ENCODE data around the gene CMTM7.

The CMTM7 gene

DNA sequence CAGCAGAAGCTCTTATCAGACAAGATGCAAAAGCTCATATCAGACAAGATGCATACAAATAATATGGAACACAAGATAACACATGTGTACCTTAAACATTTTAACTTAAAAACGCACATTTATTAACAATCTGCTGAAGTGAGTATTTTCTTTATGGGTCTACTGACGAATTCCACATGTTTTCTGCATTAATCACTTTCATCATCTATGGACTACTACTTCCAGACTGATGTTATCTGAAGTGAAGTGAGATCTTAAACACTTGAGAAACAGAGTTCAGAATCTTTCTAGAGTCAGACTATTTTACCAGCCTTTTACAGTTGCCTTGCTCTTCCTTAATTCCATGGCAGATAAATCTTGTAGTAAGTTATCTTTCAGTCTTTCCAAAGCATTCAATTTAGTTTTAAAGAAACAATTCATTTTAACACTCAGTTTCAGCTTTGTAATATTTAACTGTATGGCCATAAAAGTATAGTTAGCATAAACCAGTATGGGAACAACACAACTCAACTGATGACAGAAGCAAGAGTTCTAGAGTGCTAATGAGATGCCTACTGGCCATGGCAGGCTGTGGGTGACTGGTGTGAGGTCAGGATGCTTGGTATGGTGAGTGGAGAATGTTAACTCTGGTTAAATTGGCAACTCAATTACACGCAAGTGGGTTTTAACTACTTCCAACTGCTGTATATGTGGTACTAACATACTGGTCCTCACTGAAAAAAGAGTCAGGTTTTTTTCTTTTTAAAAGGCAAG is 101.2 kb downstream of the CMTM7 start:
- DNase-seq (ENCODE audit: low read depth in 2 of 2): no peak

DNA sequence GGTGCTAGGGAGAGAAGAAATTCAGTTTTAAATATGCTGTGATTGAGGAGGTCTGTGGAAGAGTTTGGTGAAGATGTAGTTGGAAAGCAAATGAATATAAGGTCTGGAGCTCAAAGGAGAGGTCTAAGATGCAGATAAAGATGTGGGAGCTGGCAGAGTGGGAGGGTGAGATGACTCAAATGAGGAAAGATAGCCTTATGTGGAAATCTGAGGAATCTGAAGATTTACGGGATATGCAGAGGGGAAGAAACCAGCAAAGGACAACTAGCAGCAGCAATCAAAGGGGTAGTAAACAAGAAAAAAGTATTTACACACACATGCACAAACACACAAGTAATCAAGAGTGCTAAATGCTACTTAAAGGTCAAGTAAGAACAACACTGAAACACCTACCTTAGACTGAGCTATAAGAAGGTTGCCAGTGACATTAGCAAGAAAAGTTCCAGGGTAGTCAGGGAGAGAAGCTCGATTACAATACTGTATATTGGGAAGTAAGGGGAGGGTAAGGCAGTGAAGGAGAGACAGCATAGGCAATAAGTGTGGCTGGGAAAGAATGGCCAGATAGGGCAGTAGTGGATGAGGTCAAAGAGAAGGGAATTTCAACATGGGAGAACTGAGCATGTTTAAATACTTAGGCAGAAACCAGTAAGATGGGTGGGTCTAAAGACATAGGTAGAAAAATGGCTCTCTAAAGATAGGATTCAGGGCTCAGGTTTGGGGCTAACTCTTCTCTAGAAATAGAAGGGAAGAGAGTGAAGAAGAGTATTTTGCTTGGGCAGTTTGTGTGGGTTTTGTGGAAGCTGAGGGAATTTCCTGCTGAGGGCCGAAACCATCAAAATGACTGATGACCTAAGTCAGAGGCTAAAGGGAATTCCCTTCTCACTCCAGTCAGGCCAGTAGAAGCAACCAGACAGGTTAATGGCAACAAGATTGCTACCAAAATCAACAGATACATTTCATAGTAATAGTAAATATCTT is 102.1 kb downstream of the CMTM7 start:
- DNase-seq (ENCODE audit: low read depth in 2 of 2): no peak

DNA sequence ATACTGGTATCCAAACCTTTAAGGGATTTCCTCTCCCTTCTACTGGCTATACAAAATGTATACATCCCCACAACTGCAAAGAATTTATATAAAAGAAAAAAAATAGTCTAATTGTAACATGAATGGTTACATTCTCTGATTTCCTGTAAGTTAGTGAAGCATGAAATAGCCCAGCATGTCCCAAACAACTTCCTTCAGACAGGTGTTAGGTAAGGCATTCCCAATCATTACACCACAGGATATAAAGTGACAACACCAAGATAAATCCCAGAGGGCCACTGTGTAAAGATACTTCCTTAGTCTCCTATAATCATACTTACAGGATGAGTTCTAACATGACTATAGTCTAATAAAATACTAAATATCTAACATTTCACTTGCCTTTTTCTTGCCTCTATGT is 103.4 kb downstream of the CMTM7 start:
- DNase-seq (ENCODE audit: low read depth in 2 of 2): no peak

DNA sequence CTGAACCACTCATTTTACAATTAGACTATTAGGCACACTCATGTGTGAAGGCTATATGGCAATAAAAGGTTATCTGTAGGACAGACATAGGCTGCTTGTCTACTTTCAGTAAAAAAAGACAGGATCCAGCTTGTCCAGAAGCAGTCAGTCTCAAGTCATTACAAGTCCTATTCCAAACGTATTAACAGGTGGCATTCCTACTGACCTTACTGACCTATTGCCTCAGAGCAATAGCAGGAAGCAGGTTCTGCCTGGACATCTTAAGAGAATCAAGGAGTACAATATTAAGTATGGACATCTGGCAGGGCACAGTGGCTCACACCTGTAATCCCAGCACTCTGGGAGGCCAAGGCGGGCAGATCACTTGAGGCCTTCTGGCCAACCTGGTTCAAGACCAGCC is 104.0 kb downstream of the CMTM7 start:
- DNase-seq (ENCODE audit: low read depth in 2 of 2): no peak

DNA sequence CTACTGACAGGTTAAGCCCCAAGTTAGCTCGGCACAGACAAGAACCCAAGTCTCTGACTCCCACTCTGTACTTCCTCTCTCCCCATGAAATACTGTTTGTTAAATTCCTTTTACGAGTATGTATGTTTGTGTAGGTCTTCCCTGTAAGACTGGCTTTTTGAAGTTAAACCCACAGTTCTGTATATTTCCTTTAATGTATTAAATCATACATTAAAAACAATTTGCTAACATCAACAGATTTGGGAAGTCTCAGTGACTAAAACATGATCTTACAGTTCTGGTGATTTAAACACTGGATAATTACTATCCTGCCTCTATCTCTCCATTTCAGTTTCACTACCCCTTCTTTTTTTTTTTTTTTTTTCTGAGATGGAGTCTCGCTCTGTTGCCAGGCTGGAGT is 106.6 kb downstream of the CMTM7 start:
- DNase-seq (ENCODE audit: low read depth in 2 of 2): no peak

DNA sequence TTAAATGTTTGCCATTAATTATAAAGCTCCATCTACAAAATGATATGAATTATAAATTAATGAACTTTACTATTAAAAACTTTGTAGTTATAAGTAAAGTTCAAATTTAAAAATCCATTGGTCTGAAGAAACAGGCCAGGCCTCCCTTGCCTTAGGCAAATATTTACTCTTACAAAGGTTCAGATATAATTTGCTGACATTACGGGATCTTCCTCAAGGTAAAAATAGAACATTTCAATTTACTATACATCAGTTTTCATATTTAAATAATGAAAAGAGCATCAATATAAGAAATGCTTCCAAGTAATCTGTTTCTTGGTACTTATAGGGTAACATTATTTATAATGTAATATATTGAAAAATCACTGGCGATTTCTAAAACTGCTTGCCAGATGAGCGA is 107.3 kb downstream of the CMTM7 start:
- no peak for DNase-seq (ENCODE audit: low read depth in 2 of 2)

DNA sequence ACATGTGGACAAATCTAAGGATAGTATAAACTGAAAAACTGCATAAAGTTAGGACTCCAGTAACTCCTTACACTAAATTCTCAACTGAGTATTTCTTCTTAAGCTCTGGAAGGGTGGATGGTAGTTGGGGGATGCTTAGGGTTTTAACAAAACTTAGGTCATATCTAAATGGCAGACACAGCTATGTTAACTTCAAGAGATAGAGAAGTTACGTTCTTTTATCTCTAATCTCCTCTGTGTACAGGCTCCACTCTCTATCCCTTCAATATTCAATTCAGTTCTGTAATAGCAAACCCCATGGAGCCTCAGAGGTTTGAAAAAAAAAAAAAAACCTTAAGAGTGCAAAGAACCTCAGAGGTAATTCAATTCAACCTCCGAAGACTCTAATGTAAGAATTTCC is 107.9 kb downstream of the CMTM7 start:
- DNase-seq (ENCODE audit: low read depth in 2 of 2): no peak

DNA sequence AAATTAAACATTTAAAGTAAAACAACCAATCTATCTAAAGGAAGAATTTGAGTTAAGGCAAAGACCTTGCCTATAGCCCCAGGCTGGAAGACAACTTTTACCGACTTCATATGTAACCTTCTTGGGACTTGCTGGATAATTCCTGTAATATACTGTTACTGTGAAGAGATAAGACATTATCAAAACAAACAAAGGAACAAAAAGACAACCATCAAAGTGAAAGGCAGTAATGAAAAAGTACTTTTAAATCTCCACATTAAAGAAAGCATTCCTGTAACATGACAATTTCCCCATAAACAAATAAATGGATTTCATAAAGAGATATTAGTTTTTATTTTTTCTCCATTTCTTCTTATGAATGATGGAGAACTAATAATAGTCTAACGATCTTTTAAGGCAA is 108.6 kb downstream of the CMTM7 start:
- DNase-seq (ENCODE audit: low read depth in 2 of 2): no peak

DNA sequence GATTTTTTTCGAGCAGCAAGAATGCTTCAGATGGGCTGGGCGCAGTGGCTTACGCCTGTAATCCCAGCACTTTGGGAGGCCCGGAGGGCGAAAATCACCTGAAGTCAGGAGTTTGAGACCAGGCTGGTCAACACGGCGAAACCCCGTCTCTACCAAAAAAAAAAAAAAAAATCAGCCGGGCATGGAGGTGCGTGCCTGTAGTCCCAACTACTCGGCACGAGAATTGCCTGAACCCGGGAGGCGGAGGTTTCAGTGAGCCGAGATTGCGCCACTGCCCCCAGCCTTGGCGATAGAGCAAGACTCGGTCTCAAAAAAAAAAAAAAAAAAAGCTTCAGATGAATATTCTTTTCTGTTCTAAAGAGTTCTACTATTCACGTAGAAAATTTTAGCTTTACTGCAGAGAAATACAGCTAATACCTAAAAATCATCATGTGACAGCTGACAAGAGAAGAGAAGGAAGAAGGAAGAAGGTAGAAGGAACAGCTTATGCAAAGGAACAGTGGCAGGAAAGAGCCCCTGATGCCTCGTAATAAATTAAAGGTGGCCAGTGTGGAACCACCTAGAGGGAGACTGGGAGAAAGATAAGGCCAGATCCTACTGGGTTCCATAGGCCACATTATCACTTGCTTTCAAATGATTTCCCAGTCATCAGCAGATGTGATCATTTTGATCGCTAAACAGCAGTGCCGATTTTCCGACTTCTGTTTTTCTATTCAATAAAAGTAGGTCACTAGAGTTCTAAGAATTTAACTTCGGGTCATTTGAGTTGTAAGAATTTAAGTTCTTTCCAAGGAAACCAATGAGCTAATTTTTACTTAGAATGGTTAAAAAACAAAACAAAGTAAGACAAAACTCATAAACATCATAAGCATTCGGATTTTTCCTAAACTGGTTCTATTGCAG is 109.5 kb downstream of the CMTM7 start:
- DNase-seq (ENCODE audit: low read depth in 2 of 2): no peak

DNA sequence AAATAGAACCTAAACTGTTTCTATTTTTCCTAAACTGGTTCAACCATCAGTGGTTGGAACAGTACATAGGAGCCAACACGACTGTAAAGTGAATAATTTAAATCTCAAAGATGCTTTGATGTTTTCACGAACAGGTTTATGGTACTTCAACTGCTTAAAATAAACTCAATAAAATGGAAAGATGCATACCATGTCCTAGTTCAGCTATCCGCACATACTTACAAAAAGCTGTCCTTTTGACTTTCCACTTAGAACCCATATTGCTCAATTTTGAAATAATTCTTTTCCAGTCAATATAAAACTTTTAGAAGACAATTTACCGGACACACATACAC is 110.1 kb downstream of the CMTM7 start:
- DNase-seq (ENCODE audit: low read depth in 2 of 2): no peak

DNA sequence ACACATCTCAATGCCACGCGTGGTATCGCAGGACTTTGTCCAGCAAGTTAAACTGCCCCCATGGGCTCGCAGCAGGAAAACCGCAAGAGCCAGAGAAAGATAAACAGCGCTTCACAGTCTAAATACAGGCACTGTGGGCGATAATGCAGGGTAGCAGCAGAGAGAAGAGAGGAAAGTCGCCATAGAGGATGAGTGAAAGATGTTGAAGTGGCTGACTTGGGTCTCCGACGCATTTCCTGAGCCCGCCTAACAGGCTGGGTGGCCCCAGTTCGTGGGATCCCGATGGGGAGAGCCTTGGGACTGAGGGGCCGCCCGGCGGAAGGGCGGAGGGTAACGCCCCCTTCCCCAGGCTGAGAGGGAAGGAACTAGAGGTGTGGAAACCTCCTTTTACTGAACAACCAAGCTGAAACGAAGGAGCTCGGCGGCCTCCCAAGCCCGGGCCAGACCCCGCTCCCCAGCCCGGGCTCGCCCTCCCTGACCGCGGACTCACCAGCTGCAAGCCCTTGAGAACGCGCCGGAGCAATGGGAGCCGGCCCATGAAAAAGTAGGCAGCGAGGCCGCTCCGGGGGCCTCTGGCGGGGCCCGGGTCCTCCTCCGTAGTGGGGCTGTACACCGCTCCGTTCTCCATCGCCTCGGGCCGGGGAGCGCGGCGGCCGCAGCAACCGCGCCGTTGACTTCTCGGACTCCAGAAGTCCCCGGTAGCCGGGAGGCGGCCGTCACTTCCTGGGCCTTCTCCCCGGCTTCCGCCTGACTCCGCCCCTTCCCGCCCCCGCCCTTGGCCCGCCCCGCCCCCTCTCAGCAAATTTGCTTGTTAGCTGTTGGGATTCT is 110.7 kb downstream of the CMTM7 start, which contains the start of gene CMTM6:
CMTM6 (minus strand) TSS at position 735 of the 828 bp plus-strand sequence; CDS start at position 628, 107 bp downstream.
- DNase-seq (ENCODE audit: low read depth in 2 of 2): peak; percentile 34 to 62

DNA sequence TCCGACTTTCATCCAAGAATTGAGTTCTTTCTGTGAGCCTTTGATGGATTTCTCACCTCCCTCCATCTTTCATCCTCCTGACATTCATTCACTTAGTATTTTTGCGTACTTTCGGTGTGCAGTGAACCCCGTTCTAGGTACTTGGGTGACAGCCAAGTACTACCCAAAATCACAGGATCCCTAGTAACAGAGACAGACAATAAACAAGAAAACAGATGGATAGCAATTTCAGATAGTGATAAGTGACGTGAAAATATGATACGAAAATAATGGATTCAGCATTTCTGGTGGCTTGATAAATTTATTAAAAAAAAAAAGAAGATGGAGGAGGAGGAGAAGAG is 111.3 kb downstream of the CMTM7 start:
- DNase-seq (ENCODE audit: low read depth in 2 of 2): no peak

Data from stimulated activated CD8-positive, alpha-beta memory T cell treated with anti-CD3 and anti-CD28 coated beads, Interleukin-2, amount 100 ng/mL, for 1 hour (primary cell).